Upper lobe of left lung (tissue), 4 donors: ENCODE measurements around the gene TEAD4.

Experiments used
- CTCF ChIP-seq, 6 experiments: fragments of 450-650 bp in 4 of 6; fragments of 200-600 bp in 2 of 6; sonication (generic) in 2 of 6; IDR thresholded peaks; one replicate each; pipeline ENCODE4 v1.5.1; 2016 to 2019; ENCODE audit warnings: antibody characterized with exemption in 6 of 6
- EP300 ChIP-seq, 4 donors: sonication (generic); formaldehyde crosslinking; IDR thresholded peaks; one replicate each; pipeline ENCODE4 v1.5.1; 2017; ENCODE audit warnings: antibody characterized with exemption in 4 of 4, control low read depth in 2 of 4
- POLR2A ChIP-seq, 4 donors: fragments of 450-650 bp; IDR thresholded peaks; one replicate each; pipeline ENCODE4 v1.5.1; 2016 to 2017; ENCODE audit warnings: antibody characterized with exemption in 4 of 4, mild to moderate bottlenecking in 2 of 4
- POLR2AphosphoS5 ChIP-seq, 2 donors: sonication (generic); formaldehyde crosslinking; IDR thresholded peaks; one replicate each; pipeline ENCODE4 v1.5.1; 2017; ENCODE audit warnings: antibody characterized with exemption in 2 of 2

- TF ChIP-seq POLR2A (IDR thresholded peaks at IDR 0.05) (no peak), CTCF (IDR thresholded peaks at IDR 0.05) (no peak), EP300 (IDR thresholded peaks at IDR 0.05) (no peak), POLR2AphosphoS5 (IDR thresholded peaks at IDR 0.05) (no peak)
Observed at GRCh38 chr12:3044141-3044630, 85.0 kb downstream of the TEAD4 start.
